Osteoblast (primary cell): ENCODE data around the gene CCL24. TPM values are rescaled to one million over a fixed set of nuclear protein-coding genes. Genes with fewer than 3 reads are reported as not detected.

Experiments used
- DNase-seq: peaks from one replicate; pipeline ENCODE4 v3.0.0; 2011; ENCODE audit warnings: low spot score, mixed read lengths; ENCODE audit not compliant: insufficient read length; ENCODE audit errors: missing footprints
- H2AFZ ChIP-seq: 2 replicates; pipeline ENCODE4 v1.6.0; 2011; ENCODE audit warnings: mild to moderate bottlenecking, low read length
- H3K27ac ChIP-seq: 2 replicates; pipeline ENCODE4 v1.5.1; 2011; ENCODE audit warnings: mild to moderate bottlenecking, low read depth, low read length, moderate library complexity
- H3K27me3 ChIP-seq: 2 replicates; pipeline ENCODE4 v1.6.0; 2012; ENCODE audit warnings: mild to moderate bottlenecking, control low read depth, inconsistent platforms, low read length, moderate library complexity; ENCODE audit not compliant: insufficient read depth
- H3K36me3 ChIP-seq: 2 replicates; pipeline ENCODE4 v1.5.1; 2011; ENCODE audit warnings: mild to moderate bottlenecking, low read length, control low read depth, moderate library complexity; ENCODE audit not compliant: insufficient read depth
- H3K4me1 ChIP-seq: 2 replicates; pipeline ENCODE4 v1.5.1; 2011; ENCODE audit warnings: mild to moderate bottlenecking, low read length, control low read depth, moderate library complexity; ENCODE audit not compliant: insufficient read depth
- H3K4me2 ChIP-seq: 2 replicates; pipeline ENCODE4 v1.6.0; 2011; ENCODE audit warnings: mild to moderate bottlenecking, low read length; ENCODE audit not compliant: insufficient read depth
- H3K4me3 ChIP-seq: fragments of 200-600 bp; sonication (generic); 3 replicates; pipeline ENCODE4 v1.5.1; 2012; ENCODE audit warnings: mild to moderate bottlenecking, low read length, inconsistent platforms; ENCODE audit not compliant: insufficient read depth
- H3K79me2 ChIP-seq: 2 replicates; pipeline ENCODE4 v1.6.0; 2012; ENCODE audit warnings: mild to moderate bottlenecking, low read length, control low read depth, inconsistent platforms; ENCODE audit not compliant: insufficient read depth
- H3K9me3 ChIP-seq: 2 replicates; pipeline ENCODE4 v1.5.1; 2011; ENCODE audit warnings: low read depth, low read length, control low read depth
- H4K20me1 ChIP-seq: 2 replicates; pipeline ENCODE4 v1.6.0; 2012; ENCODE audit warnings: mild to moderate bottlenecking, low read length, control low read depth; ENCODE audit not compliant: insufficient read depth
- total RNA-seq: library from RNA; depleted of rRNA; stranded (reverse); fragments of >200 nt; gene quantifications from 2 replicates; pipeline ENCODE4 v1.2.3, GENCODE V29; 2012
- TF ChIP-seq, protein P1 (sequence below): IDR thresholded peaks from 2 replicates; pipeline ENCODE4 v1.5.1; 2011; ENCODE audit warnings: mild to moderate bottlenecking, low read depth, low read length, moderate library complexity; ENCODE audit errors: extremely low read depth

CCL24 gene
- total RNA-seq, 1 donor: not detected

GRCh38 chr7:75811894-75812678, 1.5 kb downstream of the CCL24 start:
- Histone ChIP-seq H3K4me1 (no peaks in the 10 kb centered on the region), H3K36me3 (no peaks in the 10 kb centered on the region), H3K4me2 (no peak overlapping the region), H3K9me3 (peaks cover 1% of the 10 kb centered on the region), H3K4me3 (no peak overlapping the region), H3K27me3 (no peaks in the 10 kb centered on the region), H2AFZ (no peak overlapping the region), H3K79me2 (no peaks in the 10 kb centered on the region), H4K20me1 (no peaks in the 10 kb centered on the region), H3K27ac (no peak overlapping the region)
- DNase-seq: no peak
- TF ChIP-seq, protein P1, sequence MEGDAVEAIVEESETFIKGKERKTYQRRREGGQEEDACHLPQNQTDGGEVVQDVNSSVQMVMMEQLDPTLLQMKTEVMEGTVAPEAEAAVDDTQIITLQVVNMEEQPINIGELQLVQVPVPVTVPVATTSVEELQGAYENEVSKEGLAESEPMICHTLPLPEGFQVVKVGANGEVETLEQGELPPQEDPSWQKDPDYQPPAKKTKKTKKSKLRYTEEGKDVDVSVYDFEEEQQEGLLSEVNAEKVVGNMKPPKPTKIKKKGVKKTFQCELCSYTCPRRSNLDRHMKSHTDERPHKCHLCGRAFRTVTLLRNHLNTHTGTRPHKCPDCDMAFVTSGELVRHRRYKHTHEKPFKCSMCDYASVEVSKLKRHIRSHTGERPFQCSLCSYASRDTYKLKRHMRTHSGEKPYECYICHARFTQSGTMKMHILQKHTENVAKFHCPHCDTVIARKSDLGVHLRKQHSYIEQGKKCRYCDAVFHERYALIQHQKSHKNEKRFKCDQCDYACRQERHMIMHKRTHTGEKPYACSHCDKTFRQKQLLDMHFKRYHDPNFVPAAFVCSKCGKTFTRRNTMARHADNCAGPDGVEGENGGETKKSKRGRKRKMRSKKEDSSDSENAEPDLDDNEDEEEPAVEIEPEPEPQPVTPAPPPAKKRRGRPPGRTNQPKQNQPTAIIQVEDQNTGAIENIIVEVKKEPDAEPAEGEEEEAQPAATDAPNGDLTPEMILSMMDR: no peak

DNA sequence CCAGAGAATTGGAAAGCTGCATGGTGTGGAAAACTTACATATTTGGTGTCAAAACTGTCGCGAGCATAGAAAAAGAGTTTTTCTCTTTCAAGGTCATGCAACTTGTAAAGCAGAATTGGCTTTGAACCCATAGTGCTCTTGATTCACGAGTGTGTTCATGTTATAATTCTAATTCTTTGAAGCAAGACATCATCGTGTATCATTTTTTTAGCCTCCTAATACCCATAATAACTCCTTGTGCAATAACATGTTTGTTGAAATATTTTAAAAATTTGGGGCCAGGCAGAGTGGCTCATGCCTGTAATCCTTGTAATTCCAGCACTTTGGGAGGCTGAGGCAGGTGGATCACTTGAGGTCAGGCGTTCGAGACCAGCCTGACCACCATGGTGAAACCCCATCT, 4.2 kb downstream of the CCL24 start:
- Histone ChIP-seq H3K27me3 (no peaks in the 10 kb centered on the region), H3K36me3 (no peaks in the 10 kb centered on the region), H4K20me1 (no peaks in the 10 kb centered on the region), H3K79me2 (no peaks in the 10 kb centered on the region), H3K27ac (no peak overlapping the region), H3K4me3 (no peak overlapping the region), H2AFZ (no peak overlapping the region), H3K4me1 (no peaks in the 10 kb centered on the region), H3K9me3 (peaks cover 8% of the 10 kb centered on the region), H3K4me2 (no peak overlapping the region)
- TF ChIP-seq, protein P1: no peak
- no peak for DNase-seq

DNA sequence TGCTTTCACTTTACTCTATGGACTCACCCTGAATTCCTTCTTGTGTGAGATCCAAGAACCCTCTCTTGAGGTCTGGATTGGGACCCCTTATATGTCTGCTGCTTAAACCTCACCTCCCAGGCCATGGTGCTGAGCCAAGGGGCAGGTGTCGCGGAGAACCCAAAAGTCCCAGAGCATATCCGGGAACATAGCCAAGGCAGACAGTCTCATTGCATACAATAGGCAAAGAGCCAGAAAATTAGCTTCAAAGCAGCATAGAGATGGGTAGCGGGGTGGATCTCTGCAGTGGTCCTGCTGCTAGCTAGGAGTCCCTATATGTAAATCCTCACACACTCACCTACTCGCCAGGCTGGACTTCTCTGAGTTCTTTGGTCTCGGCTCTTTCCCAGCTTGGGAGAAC, 5.5 kb downstream of the CCL24 start:
- Histone ChIP-seq H3K36me3 (no peaks in the 10 kb centered on the region), H3K4me2 (no peak overlapping the region), H2AFZ (no peak overlapping the region), H3K27ac (no peak overlapping the region), H3K9me3 (peaks cover 8% of the 10 kb centered on the region), H3K4me3 (no peak overlapping the region), H4K20me1 (no peaks in the 10 kb centered on the region), H3K79me2 (no peaks in the 10 kb centered on the region), H3K4me1 (no peaks in the 10 kb centered on the region), H3K27me3 (peaks cover 3% of the 10 kb centered on the region)
- no peak for DNase-seq
- TF ChIP-seq, protein P1: no peak

DNA sequence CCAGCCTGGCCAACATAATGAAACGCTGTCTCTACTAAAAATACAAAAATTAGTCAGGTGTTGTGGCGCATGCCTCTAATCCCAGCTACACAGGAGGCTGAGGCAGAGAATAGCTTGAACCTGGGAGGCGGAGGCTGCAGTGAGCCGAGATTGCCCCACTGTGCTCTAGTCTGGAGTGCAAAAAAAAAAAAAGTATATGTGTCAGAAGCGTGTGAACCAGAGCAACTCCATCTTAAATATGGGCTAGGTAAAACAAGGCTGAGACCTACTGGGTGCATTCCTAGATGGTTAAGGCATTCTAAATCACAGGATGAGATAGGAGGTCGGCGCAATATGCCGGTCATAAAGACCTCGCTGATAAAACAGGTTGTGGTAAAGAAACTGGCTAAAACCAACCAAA, 6.2 kb downstream of the CCL24 start:
- Histone ChIP-seq H3K27ac (no peak overlapping the region), H3K4me2 (no peak overlapping the region), H2AFZ (no peak overlapping the region), H4K20me1 (no peaks in the 10 kb centered on the region), H3K79me2 (no peaks in the 10 kb centered on the region), H3K4me3 (no peak overlapping the region), H3K4me1 (no peaks in the 10 kb centered on the region), H3K36me3 (no peaks in the 10 kb centered on the region), H3K9me3 (peaks cover 8% of the 10 kb centered on the region), H3K27me3 (peaks cover 4% of the 10 kb centered on the region)
- TF ChIP-seq, protein P1: no peak
- DNase-seq: no peak
